GM12872 (cell line): ENCODE data around the gene DIPK1C.

Source experiments
- CTCF ChIP-seq: IDR thresholded peaks from 3 replicates; pipeline ENCODE4 v1.5.1; 2011; ENCODE audit warnings: low read depth, mild to moderate bottlenecking, low read length, moderate library complexity; ENCODE audit not compliant: insufficient read depth

The DIPK1C gene

GRCh38 chr18:74457043-74457724 lies at the start of gene DIPK1C:
Gene DIPK1C (minus strand): TSS chr18:74457308. CDS start chr18:74457259, 49 bp downstream.
- TF ChIP-seq CTCF = no peak

- no peak for TF ChIP-seq CTCF
Observed at GRCh38 chr18:74506448-74507084, 49.5 kb upstream of the DIPK1C start.

- no peak for TF ChIP-seq CTCF
Observed at GRCh38 chr18:74505776-74506175, 48.7 kb upstream of the DIPK1C start.

- TF ChIP-seq CTCF = no peak
Observed at GRCh38 chr18:74503137-74503536, 46.0 kb upstream of the DIPK1C start.

GRCh38 chr18:74501386-74501785 lies 44.3 kb upstream of the DIPK1C start:
- no peak for TF ChIP-seq CTCF

GRCh38 chr18:74500372-74500771 lies 43.3 kb upstream of the DIPK1C start:
- TF ChIP-seq CTCF = no peak

- no peak for TF ChIP-seq CTCF
Observed at GRCh38 chr18:74499633-74500032, 42.5 kb upstream of the DIPK1C start.
